Stimulated activated CD4-positive, alpha-beta T cell treated with anti-CD3 and anti-CD28 coated beads, Interleukin-1b, Interleukin-23, amount 100 ng/mL, for 24 hours (primary cell): ENCODE measurements around the gene WRAP53.

ENCODE experiments used
- DNase-seq, 4 experiments: peaks; one replicate each; pipeline ENCODE4 v3.0.0-alpha.2; 2020; ENCODE audit warnings: low read depth in 4 of 4, low spot score in 1 of 4

WRAP53 gene

GRCh38 chr17:7740481-7741001, 52.3 kb downstream of the WRAP53 start:
- DNase-seq = no peak

GRCh38 chr17:7742729-7743128, 54.5 kb downstream of the WRAP53 start:
- no peak for DNase-seq

GRCh38 chr17:7744416-7744815, 56.1 kb downstream of the WRAP53 start:
- DNase-seq = no peak

- no peak for DNase-seq
Measured at GRCh38 chr17:7745748-7746470, 57.6 kb downstream of the WRAP53 start.

- no peak for DNase-seq
Measured at GRCh38 chr17:7747635-7748071, 59.4 kb downstream of the WRAP53 start.

GRCh38 chr17:7748076-7748775, 59.9 kb downstream of the WRAP53 start:
- no peak for DNase-seq

GRCh38 chr17:7750321-7750821, 62.1 kb downstream of the WRAP53 start:
- DNase-seq = no peak
